Prostate gland (tissue), 2 donors: ENCODE data around the gene GARIN6.

Source experiments
- CTCF ChIP-seq, 4 experiments: fragments of 200-600 bp in 2 of 4; fragments of 450-650 bp in 2 of 4; sonication (generic) in 2 of 4; IDR thresholded peaks; 1 replicate in 3 of 4; 2 replicates in 1 of 4; pipeline ENCODE4 v1.5.1; 2016 to 2019; ENCODE audit warnings: antibody characterized with exemption in 4 of 4, mild to moderate bottlenecking in 2 of 4, moderate library complexity in 2 of 4
- POLR2A ChIP-seq: fragments of 450-650 bp; IDR thresholded peaks from one replicate; pipeline ENCODE4 v1.6.1; 2016; ENCODE audit warnings: antibody characterized with exemption, mild to moderate bottlenecking
- POLR2AphosphoS5 ChIP-seq: sonication (generic); formaldehyde crosslinking; IDR thresholded peaks from one replicate; pipeline ENCODE4 v1.6.1; 2017; ENCODE audit warnings: antibody characterized with exemption

- TF ChIP-seq POLR2A (no peak), CTCF (IDR thresholded peaks at IDR 0.05) (no peak), POLR2AphosphoS5 (no peak)
These were observed 37.9 kb upstream of the GARIN6 start for GRCh38 chr12:99609455-99610181.
